BLaER1 treated with 17β-estradiol and CSF1 and Interleukin-3, amounts not matched to agents 10 nM and 100 nM (cell line): Measurements from ENCODE around the gene DDX24.

Experiments used
- H3K27ac ChIP-seq, 11 experiments: shearing (Covaris generic); formaldehyde crosslinking; 2 replicates each; pipeline ENCODE4 v1.8.1; 2022
- H3K27me3 ChIP-seq, 11 experiments: shearing (Covaris generic); formaldehyde crosslinking; 2 replicates each; pipeline ENCODE4 v1.8.1; 2022
- H3K36me3 ChIP-seq, 11 experiments: shearing (Covaris generic); formaldehyde crosslinking; 2 replicates each; pipeline ENCODE4 v1.8.1; 2022
- H3K4me1 ChIP-seq, 10 experiments: shearing (Covaris generic); formaldehyde crosslinking; 2 replicates each; pipeline ENCODE4 v1.8.1; 2022
- H3K4me2 ChIP-seq, 11 experiments: shearing (Covaris generic); formaldehyde crosslinking; 2 replicates each; pipeline ENCODE4 v1.8.1; 2022
- H3K4me3 ChIP-seq, 10 experiments: shearing (Covaris generic); formaldehyde crosslinking; 2 replicates each; pipeline ENCODE4 v1.8.1; 2022
- H3K9ac ChIP-seq, 11 experiments: shearing (Covaris generic); formaldehyde crosslinking; 2 replicates each; pipeline ENCODE4 v1.8.1; 2022
- H3K9me3 ChIP-seq, 11 experiments: shearing (Covaris generic); formaldehyde crosslinking; replicated peaks in 1 of 11; 2 replicates each; pipeline ENCODE4 v1.8.1; 2022
- H4K20me1 ChIP-seq, 11 experiments: shearing (Covaris generic); formaldehyde crosslinking; 2 replicates each; pipeline ENCODE4 v1.8.1; 2022
- Cebpa-rat ChIP-seq, 11 experiments: shearing (Covaris generic); IDR thresholded peaks; 2 replicates each; pipeline ENCODE4 v1.8.1; 2022

Gene DDX24

GRCh38 chr14:94111276-94112095, 30.5 kb upstream of the DDX24 start:
- Histone ChIP-seq H3K4me3 (no peak overlapping the region), H3K27me3 (no peaks in the 10 kb centered on the region), H3K4me2 (no peak overlapping the region), H4K20me1 (no peaks in the 10 kb centered on the region), H3K9ac (no peak overlapping the region), H3K27ac (no peak overlapping the region), H3K4me1 (peaks cover 0 to 10% (median 6%) of the 10 kb centered on the region in 10 experiments; a peak in 9 of 20 replicates), H3K9me3 (no peaks in the 10 kb centered on the region), H3K36me3 (no peaks in the 10 kb centered on the region)
- TF ChIP-seq Cebpa-rat (IDR thresholded peaks at IDR 0.05): no peak

GRCh38 chr14:94110552-94111181, 29.7 kb upstream of the DDX24 start, which contains the start of gene IFI27:
Gene IFI27 (plus strand): TSS chr14:94110736.
- Histone ChIP-seq H3K4me3 (no peak within 1 kb of the TSS), H3K9ac (no peak within 1 kb of the TSS), H4K20me1 (no peaks in the 10 kb centered on the region), H3K27ac (no peak within 1 kb of the TSS), H3K9me3 (no peaks in the 10 kb centered on the region), H3K4me1 (peaks cover 0 to 10% (median 6%) of the 10 kb centered on the region in 10 experiments; a peak in 9 of 20 replicates), H3K36me3 (no peaks in the 10 kb centered on the region), H3K27me3 (no peaks in the 10 kb centered on the region), H3K4me2 (no peak within 1 kb of the TSS)
- TF ChIP-seq Cebpa-rat (IDR thresholded peaks at IDR 0.05): no peak

- H3K9me3 ChIP-seq: no peaks in the 10 kb centered on the region
- TF ChIP-seq Cebpa-rat (IDR thresholded peaks at IDR 0.05): no peak
- no peaks in the 10 kb centered on the region for H3K27me3 ChIP-seq
- no peak overlapping the region for H3K27ac ChIP-seq
- no peak overlapping the region for H3K4me3 ChIP-seq
- H3K9ac ChIP-seq: no peak overlapping the region
- H4K20me1 ChIP-seq: no peaks in the 10 kb centered on the region
- no peaks in the 10 kb centered on the region for H3K36me3 ChIP-seq
- H3K4me1 ChIP-seq: peaks cover 0 to 4% (median 3%) of the 10 kb centered on the region in 10 experiments; a peak in 9 of 20 replicates
- H3K4me2 ChIP-seq: no peak overlapping the region
These were observed 28.9 kb upstream of the DDX24 start for GRCh38 chr14:94109915-94110250.

DNA sequence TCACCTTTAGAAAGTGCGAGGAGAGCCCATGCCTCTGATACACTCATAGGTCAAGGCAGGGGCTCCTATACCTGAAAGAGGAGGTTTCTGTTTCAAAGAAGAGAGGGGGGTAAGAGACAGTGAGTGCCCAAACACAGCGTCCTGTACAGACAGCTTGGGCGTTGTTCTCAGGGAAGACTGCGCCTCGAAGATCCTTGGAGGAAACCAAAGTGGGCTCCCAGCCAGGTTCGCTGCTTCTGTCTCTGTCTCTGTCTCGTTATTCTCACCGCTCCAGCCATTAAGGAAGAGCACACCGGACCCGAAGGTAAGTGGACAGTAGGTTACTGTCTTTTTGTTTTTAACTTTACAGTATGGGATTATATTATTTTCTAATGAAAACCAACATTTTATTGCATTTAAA, 23.7 kb upstream of the DDX24 start:
- H3K4me1 ChIP-seq: no peaks in the 10 kb centered on the region
- no peaks in the 10 kb centered on the region; a peak in 1 of 22 replicates for H4K20me1 ChIP-seq
- H3K9me3 ChIP-seq: no peaks in the 10 kb centered on the region
- no peak overlapping the region for H3K27ac ChIP-seq
- no peaks in the 10 kb centered on the region for H3K27me3 ChIP-seq
- H3K4me2 ChIP-seq: no peak overlapping the region
- TF ChIP-seq Cebpa-rat (IDR thresholded peaks at IDR 0.05): no peak
- H3K9ac ChIP-seq: no peak overlapping the region
- peaks cover 0 to 6% (median 0%) of the 10 kb centered on the region in 11 experiments; a peak in 1 of 22 replicates for H3K36me3 ChIP-seq
- no peak overlapping the region for H3K4me3 ChIP-seq

DNA sequence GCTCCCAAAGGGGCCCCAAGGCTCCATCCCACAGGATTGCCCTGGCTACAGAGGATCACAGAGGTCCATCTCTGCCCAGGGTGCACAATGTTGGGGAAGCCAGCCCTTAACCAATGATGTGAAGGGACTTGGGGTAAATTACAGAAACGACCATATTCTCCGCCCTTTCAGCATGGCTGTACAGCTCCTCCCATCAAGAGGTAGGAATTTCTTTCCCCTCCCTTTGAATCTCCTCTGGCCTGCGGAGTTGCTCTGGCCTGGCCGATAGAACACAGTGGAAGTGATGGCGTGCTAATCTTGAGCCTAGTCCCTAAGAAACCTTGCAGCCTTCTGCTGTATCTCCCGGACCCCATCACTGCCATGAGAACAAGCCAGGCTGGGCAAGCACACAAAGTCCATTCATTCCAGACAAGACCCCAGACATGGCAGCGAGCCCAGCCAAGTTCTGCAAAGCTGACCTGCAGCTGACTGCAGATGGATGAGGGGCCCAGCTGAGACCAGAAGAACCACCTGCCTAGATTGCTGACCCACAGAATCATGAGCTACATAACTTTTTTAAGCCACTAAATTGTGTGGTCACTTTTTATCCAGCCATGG, 22.6 kb upstream of the DDX24 start:
- Histone ChIP-seq H3K4me3 (no peak overlapping the region), H3K9me3 (no peaks in the 10 kb centered on the region), H3K27me3 (no peaks in the 10 kb centered on the region), H3K4me1 (peaks cover 0 to under 1% (median 0%) of the 10 kb centered on the region in 10 experiments; a peak in 2 of 20 replicates), H3K27ac (no peak overlapping the region), H3K9ac (no peak overlapping the region), H3K4me2 (no peak overlapping the region), H3K36me3 (peaks cover 0 to 8% (median 0%) of the 10 kb centered on the region in 11 experiments; a peak in 4 of 22 replicates), H4K20me1 (no peaks in the 10 kb centered on the region; a peak in 1 of 22 replicates)
- TF ChIP-seq Cebpa-rat (IDR thresholded peaks at IDR 0.05): no peak

DNA sequence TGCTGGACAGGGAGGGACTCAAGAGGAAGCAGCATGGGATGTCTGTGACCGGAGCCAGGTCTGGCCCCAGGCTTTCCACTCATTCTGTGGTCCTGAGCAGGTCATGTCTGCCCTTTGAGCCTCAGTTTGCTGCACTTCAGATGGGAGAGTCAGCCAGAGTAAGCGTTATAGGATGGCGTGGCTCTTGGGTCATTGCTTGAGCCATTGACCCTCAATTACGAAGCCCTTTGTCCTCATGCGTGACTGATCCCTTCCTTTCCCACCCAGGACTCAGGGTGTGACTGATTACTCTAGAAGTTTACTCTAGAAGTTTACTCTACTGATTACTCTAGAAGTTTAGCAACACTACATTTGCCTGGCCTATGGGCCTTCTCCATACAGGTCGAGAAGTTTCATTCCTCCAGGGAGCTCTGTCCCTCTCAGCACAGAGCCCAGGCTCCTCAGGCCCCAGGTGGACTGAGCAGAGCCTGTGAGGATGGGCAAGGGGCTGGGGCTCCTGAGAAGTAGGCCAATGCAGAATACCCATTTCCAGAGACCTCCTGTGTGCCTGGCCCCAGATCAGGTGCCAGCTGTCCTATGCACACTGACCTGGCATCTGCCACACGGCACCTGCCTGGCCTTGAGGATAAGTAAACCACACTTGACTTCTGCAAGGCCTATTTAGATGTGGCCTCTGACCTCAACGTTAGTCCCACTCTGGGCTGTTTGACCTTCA, 21.9 kb upstream of the DDX24 start:
- no peak for TF ChIP-seq Cebpa-rat (IDR thresholded peaks at IDR 0.05)
- Histone ChIP-seq H4K20me1 (no peaks in the 10 kb centered on the region; a peak in 1 of 22 replicates), H3K4me3 (no peak overlapping the region), H3K27me3 (no peaks in the 10 kb centered on the region), H3K36me3 (peaks cover 0 to 14% (median 2%) of the 10 kb centered on the region in 11 experiments; a peak in 7 of 22 replicates), H3K9me3 (no peaks in the 10 kb centered on the region), H3K27ac (no peak overlapping the region), H3K9ac (no peak overlapping the region), H3K4me1 (peaks cover 0 to 8% (median 0%) of the 10 kb centered on the region in 10 experiments; a peak in 4 of 20 replicates), H3K4me2 (no peak overlapping the region)

GRCh38 chr14:94101748-94102147, 20.7 kb upstream of the DDX24 start:
- H3K27me3 ChIP-seq: no peaks in the 10 kb centered on the region
- no peaks in the 10 kb centered on the region; a peak in 1 of 22 replicates for H4K20me1 ChIP-seq
- no peak overlapping the region for H3K27ac ChIP-seq
- H3K4me2 ChIP-seq: no peak overlapping the region
- H3K36me3 ChIP-seq: peaks cover 0 to 23% (median 13%) of the 10 kb centered on the region in 11 experiments; a peak in 14 of 22 replicates
- peaks cover 0 to 9% (median 0%) of the 10 kb centered on the region in 10 experiments; a peak in 4 of 20 replicates for H3K4me1 ChIP-seq
- H3K9ac ChIP-seq: no peak overlapping the region
- H3K4me3 ChIP-seq: no peak overlapping the region
- no peak for TF ChIP-seq Cebpa-rat (IDR thresholded peaks at IDR 0.05)
- H3K9me3 ChIP-seq: no peaks in the 10 kb centered on the region

GRCh38 chr14:94100847-94101246, 19.8 kb upstream of the DDX24 start:
- no peak for TF ChIP-seq Cebpa-rat (IDR thresholded peaks at IDR 0.05)
- Histone ChIP-seq H4K20me1 (no peaks in the 10 kb centered on the region; a peak in 1 of 22 replicates), H3K27me3 (no peaks in the 10 kb centered on the region), H3K4me1 (peaks cover 0 to 9% (median 0%) of the 10 kb centered on the region in 10 experiments; a peak in 4 of 20 replicates), H3K36me3 (peaks cover 0 to 23% (median 13%) of the 10 kb centered on the region in 11 experiments; a peak in 14 of 22 replicates), H3K4me3 (no peak overlapping the region), H3K4me2 (no peak overlapping the region), H3K9me3 (no peaks in the 10 kb centered on the region), H3K27ac (no peak overlapping the region), H3K9ac (no peak overlapping the region)
